Measurements from ENCODE around the gene RALGAPB.
"Not testable (repeated sequence)": the region's sequence is repeated elsewhere in the genome, so short reads cannot be mapped to it uniquely, and the experiment has no call there.

Gene RALGAPB

GRCh38 chr20:38499366-38499765, 26.7 kb downstream of the RALGAPB start:
- no peak for DNase-seq

GRCh38 chr20:38501858-38502436, 29.3 kb downstream of the RALGAPB start:
- DNase-seq = no peak

- no peak for DNase-seq
These were observed 31.9 kb downstream of the RALGAPB start for GRCh38 chr20:38504368-38505090.

GRCh38 chr20:38505091-38505455, 32.4 kb downstream of the RALGAPB start:
- DNase-seq = no peak

- not testable (repeated sequence) for DNase-seq
These were observed 39.1 kb downstream of the RALGAPB start for GRCh38 chr20:38511726-38512125.

GRCh38 chr20:38514185-38514584, 41.5 kb downstream of the RALGAPB start:
- no peak for DNase-seq

- DNase-seq = no peak
These were observed 42.3 kb downstream of the RALGAPB start for GRCh38 chr20:38514947-38515346.

GRCh38 chr20:38515631-38516030, 43.0 kb downstream of the RALGAPB start:
- no peak for DNase-seq

- DNase-seq = peak; percentile 51
These were observed 46.8 kb downstream of the RALGAPB start for GRCh38 chr20:38519426-38519825.

- DNase-seq = no peak
These were observed 47.6 kb downstream of the RALGAPB start for GRCh38 chr20:38520261-38520660.

GRCh38 chr20:38523697-38524096, 51.1 kb downstream of the RALGAPB start:
- no peak for DNase-seq

- DNase-seq = no peak
These were observed 55.5 kb downstream of the RALGAPB start for GRCh38 chr20:38528167-38528566.

GRCh38 chr20:38531021-38531420, 58.4 kb downstream of the RALGAPB start:
- DNase-seq = no peak

- no peak for DNase-seq
These were observed 62.1 kb downstream of the RALGAPB start for GRCh38 chr20:38534756-38535155.

- DNase-seq = peak; percentile 8
These were observed 63.7 kb downstream of the RALGAPB start for GRCh38 chr20:38536310-38536709.

- DNase-seq = no peak
These were observed 64.5 kb downstream of the RALGAPB start for GRCh38 chr20:38537176-38537575.

GRCh38 chr20:38538789-38539188, 66.1 kb downstream of the RALGAPB start:
- no peak for DNase-seq

GRCh38 chr20:38543014-38543906, 70.6 kb downstream of the RALGAPB start:
- no peak for DNase-seq

- DNase-seq = no peak
These were observed 73.1 kb downstream of the RALGAPB start for GRCh38 chr20:38545771-38546170.

GRCh38 chr20:38547288-38548085, 74.8 kb downstream of the RALGAPB start:
- DNase-seq = no peak

- no peak for DNase-seq
These were observed 75.9 kb downstream of the RALGAPB start for GRCh38 chr20:38548356-38549083.

GRCh38 chr20:38550274-38550673, 77.6 kb downstream of the RALGAPB start:
- peak; percentile 41 for DNase-seq

Data from hematopoietic multipotent progenitor cell treated with erythropoietin and hydrocortisone succinate and interleukin-3 and kit ligand, for 4 days (in vitro differentiated cells).